Upper lobe of left lung (tissue), 4 donors: ENCODE measurements around the gene GRIA1.

Experiments
- CTCF ChIP-seq, 6 experiments: fragments of 450-650 bp in 4 of 6; fragments of 200-600 bp in 2 of 6; sonication (generic) in 2 of 6; IDR thresholded peaks; one replicate each; pipeline ENCODE4 v1.5.1; 2016 to 2019; ENCODE audit warnings: antibody characterized with exemption in 6 of 6
- POLR2A ChIP-seq, 4 donors: fragments of 450-650 bp; IDR thresholded peaks; one replicate each; pipeline ENCODE4 v1.5.1; 2016 to 2017; ENCODE audit warnings: antibody characterized with exemption in 4 of 4, mild to moderate bottlenecking in 2 of 4
- POLR2AphosphoS5 ChIP-seq, 2 donors: sonication (generic); formaldehyde crosslinking; IDR thresholded peaks; one replicate each; pipeline ENCODE4 v1.5.1; 2017; ENCODE audit warnings: antibody characterized with exemption in 2 of 2

- TF ChIP-seq POLR2A (IDR thresholded peaks at IDR 0.05) (no peak), POLR2AphosphoS5 (IDR thresholded peaks at IDR 0.05) (no peak), CTCF (IDR thresholded peaks at IDR 0.05) (no peak)
Measured at GRCh38 chr5:153674356-153674755, 183.9 kb downstream of the GRIA1 start.
